HG02642 (cell line): ENCODE results near the gene CTSC.
A peak's percentile ranks its signal among the peaks of the same experiment; 100 is the strongest.
"Not testable (repeated sequence)": the region's sequence is repeated elsewhere in the genome, so short reads cannot be mapped to it uniquely, and the experiment has no call there.

Experiments
- ATAC-seq: cut with Tn5 transposase; IDR thresholded peaks from one replicate; pipeline ENCODE4 v1.9.1; 2021; ENCODE audit warnings: mild to moderate bottlenecking; ENCODE audit not compliant: unreplicated experiment, poor library complexity

Gene CTSC

DNA sequence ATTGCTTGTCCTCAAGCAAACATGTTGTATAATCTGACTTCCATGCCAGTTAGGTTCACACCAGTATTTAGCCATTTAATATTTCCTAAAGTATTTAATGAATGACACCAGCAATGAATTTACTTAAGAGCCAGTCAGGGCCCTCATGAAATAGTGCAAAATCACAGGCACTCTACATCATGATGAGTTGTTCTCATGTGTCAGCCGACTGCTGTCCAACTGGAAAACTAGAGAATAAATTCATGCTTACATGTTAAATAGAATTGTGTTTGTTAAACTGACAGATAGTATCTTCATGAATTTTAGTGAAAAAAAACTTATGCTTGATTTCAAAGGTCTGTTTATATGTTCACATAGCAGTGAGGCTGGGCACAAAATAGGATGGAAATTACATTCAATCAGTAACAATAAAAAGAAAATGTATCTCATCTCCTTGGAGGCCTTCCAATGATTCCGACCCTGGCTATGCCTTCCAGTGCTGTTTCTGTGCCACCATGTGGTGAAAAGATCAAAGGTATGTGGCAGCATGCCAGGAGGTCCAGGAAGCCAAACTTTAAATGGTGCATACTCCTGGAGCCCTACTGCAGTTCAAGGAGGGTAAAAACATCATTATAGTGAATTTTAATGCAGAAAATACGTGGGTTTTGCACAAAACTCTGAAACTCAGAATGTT lies 45.2 kb downstream of the CTSC start:
- no peak for ATAC-seq

- no peak for ATAC-seq
These were observed 49.0 kb downstream of the CTSC start for GRCh38 chr11:88288560-88288959.

DNA sequence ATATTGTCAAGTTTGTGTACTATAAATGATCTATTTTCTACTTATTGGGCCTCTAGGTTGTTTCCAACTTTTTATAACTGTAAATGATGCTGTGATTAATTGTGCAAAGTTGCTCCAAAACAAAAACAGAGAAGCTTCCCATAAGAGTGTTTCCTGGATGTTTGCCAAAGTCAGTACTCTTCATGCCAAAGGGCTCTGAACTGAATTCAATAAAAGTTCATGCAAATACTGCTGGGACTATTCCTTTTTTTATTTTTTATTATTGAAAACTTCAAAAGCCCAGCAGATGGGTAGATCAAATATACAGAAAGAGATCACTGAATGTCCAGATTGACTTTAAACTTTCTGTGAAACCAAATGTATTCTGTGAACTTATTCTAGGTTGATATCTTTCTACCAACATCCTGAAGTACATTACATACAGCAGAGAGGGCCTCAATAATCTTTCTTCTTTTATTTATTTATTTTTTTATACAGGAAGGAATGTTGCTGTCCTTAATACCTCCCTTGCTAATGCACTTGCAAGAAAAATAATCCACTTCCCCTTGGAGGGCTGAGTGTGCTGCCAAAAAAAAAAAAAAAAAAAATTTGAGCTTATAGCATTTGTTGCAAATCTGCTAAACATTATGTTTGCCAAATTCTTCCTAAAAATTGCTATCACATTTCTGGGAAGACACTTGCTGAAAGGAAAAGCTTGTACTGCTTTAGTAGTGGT lies 53.0 kb downstream of the CTSC start:
- ATAC-seq, result no peak

- ATAC-seq, result no peak
These were observed 54.6 kb downstream of the CTSC start for GRCh38 chr11:88282747-88283515.

DNA sequence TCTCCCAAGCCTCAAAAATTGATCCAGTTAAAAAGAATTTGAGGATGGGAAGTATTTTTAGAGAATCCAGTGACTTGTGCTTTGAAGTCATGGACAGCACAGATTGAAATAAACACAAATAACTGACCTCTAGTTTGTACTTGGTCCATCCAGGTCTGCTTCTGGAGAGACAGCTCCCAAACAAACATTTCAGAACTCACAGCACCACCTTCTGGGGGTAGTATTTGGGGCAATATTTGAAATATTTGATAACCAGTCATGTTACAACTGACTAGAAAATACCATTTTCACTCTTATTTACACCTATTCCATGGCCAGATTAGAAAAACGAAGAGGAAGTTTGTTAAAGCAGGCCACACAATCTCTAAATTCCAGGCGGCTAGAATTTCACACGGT lies 56.2 kb downstream of the CTSC start:
- no peak for ATAC-seq

DNA sequence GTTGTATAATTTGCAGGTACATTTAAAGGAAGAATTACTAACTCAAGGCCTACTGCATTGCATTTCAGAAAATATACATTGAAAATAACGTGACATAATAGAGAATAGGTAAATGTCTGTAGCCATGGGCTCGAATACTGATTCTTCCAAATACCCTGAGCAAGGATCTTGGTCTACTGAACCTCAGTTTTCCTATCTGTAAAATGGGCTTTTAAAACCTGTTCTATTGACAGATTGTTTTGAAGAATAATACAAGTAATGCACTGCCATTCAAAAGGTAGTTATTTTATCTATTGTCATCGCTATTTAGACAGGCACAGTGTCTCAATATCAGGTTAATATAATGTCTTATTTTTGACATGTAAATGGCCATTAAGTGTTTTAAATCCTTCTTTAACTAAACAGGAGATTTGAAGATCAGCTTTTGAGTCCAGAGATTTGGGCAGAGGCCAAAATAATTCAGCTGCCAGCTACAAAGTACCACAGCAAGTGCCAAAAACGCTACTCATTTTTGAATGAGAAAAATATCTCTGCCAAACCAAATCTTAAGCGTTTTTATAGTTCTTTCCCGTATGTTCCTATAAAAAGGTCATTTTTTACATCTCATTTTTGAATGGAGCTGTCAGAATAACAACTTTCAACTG lies 56.7 kb downstream of the CTSC start:
- ATAC-seq, result no peak

DNA sequence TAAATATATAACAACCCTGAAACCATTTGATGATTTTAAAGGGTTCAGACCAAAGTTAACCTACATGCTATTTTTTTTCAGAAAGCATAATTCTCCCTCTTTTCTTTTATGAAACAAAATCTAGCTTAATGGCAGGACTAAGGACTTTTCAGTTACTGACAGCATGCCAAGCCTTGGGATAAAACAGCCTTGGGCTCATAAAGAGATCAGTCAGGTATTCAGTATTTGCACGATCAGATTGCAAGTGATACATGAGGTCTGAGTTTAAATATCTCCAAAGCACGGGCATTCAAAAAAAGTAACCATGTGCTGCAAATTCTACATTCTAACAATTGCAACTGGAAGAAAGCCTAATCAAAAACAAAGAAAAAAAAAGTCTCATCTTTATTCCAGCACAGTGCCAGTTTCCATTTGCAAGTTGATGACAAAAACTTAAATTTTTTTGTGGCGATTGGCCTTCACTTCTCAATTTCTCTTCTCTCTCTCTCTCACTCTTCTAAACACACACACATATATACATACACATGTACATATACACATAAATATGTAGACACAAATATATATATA lies 60.1 kb downstream of the CTSC start:
- ATAC-seq, result no peak

GRCh38 chr11:88275636-88276035 lies 61.9 kb downstream of the CTSC start:
- ATAC-seq, result no peak

DNA sequence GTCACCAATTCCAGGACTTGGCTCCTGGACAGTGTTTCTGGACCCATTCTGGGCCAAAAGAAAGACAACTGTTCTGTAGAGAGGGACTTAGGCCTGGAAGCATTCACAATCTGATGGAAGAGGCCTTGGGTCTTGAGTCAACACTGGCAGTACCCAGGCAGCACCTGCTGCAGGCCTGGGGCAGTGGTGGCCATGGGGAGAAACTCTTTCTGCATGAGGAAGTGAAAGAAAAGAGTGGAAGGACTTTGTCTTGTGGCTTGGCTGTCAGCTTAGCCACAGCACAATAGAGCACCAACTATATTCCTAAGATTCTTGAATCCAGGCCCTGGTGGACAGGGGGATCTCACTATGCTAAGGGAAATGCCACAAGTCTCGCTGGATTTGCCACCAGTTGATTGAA lies 70.6 kb downstream of the CTSC start:
- ATAC-seq, result peak; percentile 53

DNA sequence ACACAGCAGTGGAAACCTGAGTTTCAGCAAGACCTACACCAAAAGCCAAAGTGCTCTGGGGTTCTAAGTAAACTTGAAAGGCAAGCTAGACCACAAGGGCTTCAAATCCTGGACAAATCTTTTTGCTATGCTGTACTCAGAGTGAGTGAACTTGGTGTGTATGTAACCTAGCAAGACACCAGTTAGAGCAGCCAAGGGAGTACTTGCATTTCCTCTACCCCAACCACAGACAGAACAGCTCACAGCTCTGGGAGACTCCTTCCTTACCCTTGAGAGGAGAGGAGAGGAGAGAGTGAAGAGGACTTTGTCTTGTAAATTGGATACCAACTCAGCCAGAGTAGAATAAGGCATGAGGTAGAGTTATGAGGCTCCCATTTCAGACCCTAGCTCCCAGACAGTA lies 71.4 kb downstream of the CTSC start:
- no peak for ATAC-seq

DNA sequence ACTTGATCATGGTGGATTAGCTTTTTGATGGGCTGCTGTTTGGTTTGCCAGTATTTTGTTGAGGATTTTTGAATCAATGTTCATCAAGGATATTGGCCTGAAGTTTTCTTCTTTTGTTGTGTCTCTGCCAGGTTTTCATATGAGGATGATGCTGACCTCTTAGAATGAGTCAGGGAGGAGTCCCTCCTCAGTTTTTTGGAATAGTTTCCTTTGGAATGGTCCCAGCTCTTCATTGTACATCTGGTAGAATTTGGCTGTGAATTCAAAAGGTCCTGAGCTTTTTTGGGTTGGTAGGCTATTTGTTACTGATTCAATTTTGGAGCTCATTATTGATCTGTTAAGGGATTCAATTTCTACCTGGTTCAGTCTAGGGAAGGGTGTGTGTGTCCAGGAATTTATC lies 78.1 kb downstream of the CTSC start:
- no peak for ATAC-seq

GRCh38 chr11:88252208-88252607 lies 85.3 kb downstream of the CTSC start:
- ATAC-seq, result no peak

- ATAC-seq, result no peak
These were observed 86.8 kb downstream of the CTSC start for GRCh38 chr11:88250566-88251242.

DNA sequence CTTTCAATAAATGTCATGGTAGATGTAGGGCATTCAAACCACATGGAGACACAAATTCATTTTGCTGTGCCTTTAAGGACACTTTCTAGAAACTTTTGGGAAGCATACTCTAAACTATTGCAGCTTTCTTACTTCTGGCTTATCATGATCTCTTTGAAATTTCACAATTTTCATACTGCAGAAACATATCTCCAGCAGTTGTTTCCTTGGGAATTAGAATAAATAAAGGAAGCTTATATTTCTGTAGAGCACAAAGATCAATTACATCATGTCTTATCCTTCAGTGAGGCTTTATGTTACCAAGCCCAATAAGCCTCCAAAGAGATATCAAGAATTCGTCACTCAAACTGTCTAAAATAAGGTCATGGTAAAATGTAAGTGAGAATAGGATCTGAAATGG lies 87.8 kb downstream of the CTSC start:
- ATAC-seq, result no peak

GRCh38 chr11:88246696-88247095 lies 90.8 kb downstream of the CTSC start:
- no peak for ATAC-seq

DNA sequence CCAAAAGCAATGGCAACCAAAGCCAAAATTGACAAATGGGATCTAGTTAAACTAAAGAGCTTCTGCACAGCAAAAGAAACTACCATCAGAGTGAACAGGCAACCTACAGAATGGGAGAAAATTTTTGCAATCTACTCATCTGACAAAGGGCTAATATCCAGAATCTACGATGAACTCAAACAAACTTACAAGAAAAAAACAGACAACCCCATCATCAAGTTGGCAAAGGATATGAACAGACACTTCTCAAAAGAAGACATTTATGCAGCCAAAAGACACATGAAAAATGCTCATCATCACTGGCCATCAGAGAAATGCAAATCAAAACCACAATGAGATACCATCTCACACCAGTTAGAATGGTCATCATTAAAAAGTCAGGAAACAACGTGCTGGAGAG lies 92.0 kb downstream of the CTSC start:
- ATAC-seq, result not testable (repeated sequence)
